ENCODE data around the gene SMOC1. TPM values are rescaled to one million over a fixed set of nuclear protein-coding genes. Genes with fewer than 3 reads are reported as not detected.

Gene SMOC1
- total RNA-seq, 1 donor from 2014 or later: 4.4 TPM

GRCh38 chr14:70002589-70003346 is 123.6 kb downstream of the SMOC1 start:
- no peaks in the 10 kb centered on the region for H3K9me3 ChIP-seq (replicated peaks)
- TF ChIP-seq, protein P1, sequence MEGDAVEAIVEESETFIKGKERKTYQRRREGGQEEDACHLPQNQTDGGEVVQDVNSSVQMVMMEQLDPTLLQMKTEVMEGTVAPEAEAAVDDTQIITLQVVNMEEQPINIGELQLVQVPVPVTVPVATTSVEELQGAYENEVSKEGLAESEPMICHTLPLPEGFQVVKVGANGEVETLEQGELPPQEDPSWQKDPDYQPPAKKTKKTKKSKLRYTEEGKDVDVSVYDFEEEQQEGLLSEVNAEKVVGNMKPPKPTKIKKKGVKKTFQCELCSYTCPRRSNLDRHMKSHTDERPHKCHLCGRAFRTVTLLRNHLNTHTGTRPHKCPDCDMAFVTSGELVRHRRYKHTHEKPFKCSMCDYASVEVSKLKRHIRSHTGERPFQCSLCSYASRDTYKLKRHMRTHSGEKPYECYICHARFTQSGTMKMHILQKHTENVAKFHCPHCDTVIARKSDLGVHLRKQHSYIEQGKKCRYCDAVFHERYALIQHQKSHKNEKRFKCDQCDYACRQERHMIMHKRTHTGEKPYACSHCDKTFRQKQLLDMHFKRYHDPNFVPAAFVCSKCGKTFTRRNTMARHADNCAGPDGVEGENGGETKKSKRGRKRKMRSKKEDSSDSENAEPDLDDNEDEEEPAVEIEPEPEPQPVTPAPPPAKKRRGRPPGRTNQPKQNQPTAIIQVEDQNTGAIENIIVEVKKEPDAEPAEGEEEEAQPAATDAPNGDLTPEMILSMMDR (IDR thresholded peaks at IDR 0.05; ENCODE audit: borderline replicate concordance): no peak
- DNase-seq: no peak
- intact Hi-C loops (cut with micrococcal nuclease): no loop called here
- no peak overlapping the region for H3K4me3 ChIP-seq
- H3K27me3 ChIP-seq (ENCODE audit: low read depth): peaks cover 66% of the 10 kb centered on the region
- no peaks in the 10 kb centered on the region for H3K4me1 ChIP-seq
- no peak overlapping the region for H3K27ac ChIP-seq (replicated peaks)
- no peaks in the 10 kb centered on the region for H3K36me3 ChIP-seq

DNA sequence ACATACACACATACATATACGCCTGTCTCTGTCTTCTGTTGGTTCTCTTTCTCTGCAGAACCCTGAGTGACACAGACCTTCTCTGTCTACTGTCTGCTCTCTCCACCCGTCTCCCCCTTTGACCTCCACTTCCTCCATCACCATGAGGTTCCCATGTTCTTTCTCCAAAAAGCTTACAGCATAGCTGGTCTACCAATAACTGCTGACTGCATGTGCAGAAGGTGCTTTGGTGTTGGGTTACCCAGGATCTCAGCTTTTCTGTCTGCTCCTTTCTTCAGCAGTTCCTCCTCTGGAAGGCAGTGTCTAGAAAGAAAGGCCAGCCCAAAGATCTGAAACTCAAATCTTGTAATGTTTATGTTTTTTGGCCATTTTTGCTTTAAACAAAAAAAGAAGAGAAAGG is 125.6 kb downstream of the SMOC1 start:
- TF ChIP-seq, protein P1 (IDR thresholded peaks at IDR 0.05; ENCODE audit: borderline replicate concordance): no peak

DNA sequence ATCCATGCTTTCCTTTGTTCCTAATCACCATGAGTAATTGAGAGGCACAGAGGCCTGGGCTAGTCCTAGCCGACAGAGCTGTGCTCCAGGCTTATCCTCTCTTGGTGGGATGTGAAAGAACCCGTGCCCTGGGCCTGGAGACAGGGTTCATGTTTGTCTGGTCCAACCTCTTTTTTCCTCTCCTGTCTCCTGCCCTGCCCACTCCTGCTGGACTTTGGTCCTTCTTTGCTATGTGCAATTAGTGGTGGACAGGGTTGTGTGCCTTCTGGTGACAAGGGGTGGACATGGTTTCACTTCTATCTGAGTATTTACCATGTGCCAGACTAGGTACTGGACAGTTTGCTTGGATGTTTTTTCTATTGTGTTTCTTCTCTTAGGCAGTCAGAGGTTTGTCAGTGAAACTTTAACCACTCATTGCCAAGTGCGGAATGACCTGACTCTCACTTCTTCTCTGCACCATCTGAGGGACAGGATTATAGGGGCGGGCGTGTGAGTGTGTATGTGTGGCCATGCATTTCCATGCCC is 126.1 kb downstream of the SMOC1 start:
- Histone ChIP-seq H3K4me1 (no peaks in the 10 kb centered on the region), H3K36me3 (no peaks in the 10 kb centered on the region), H3K27me3 (ENCODE audit: low read depth) (peaks cover 54% of the 10 kb centered on the region), H3K9me3 (replicated peaks) (no peaks in the 10 kb centered on the region), H3K27ac (replicated peaks) (no peak overlapping the region), H3K4me3 (no peak overlapping the region)
- TF ChIP-seq, protein P1 (IDR thresholded peaks at IDR 0.05; ENCODE audit: borderline replicate concordance): no peak
- DNase-seq: no peak
- intact Hi-C loops (cut with micrococcal nuclease): no loop called here

More for the DNA sequence above, 125.6 kb downstream of the SMOC1 start:
- Histone ChIP-seq H3K4me1 (no peaks in the 10 kb centered on the region), H3K36me3 (no peaks in the 10 kb centered on the region), H3K4me3 (no peak overlapping the region), H3K27me3 (ENCODE audit: low read depth) (peaks cover 58% of the 10 kb centered on the region), H3K27ac (replicated peaks) (no peak overlapping the region), H3K9me3 (replicated peaks) (no peaks in the 10 kb centered on the region)
- intact Hi-C loops (cut with micrococcal nuclease): no loop called here
- no peak for DNase-seq

GRCh38 chr14:70006699-70007098 is 127.5 kb downstream of the SMOC1 start:
- Histone ChIP-seq H3K9me3 (replicated peaks) (no peaks in the 10 kb centered on the region), H3K4me3 (no peak overlapping the region), H3K4me1 (no peaks in the 10 kb centered on the region), H3K36me3 (no peaks in the 10 kb centered on the region), H3K27ac (replicated peaks) (no peak overlapping the region), H3K27me3 (ENCODE audit: low read depth) (peaks cover 51% of the 10 kb centered on the region)
- TF ChIP-seq, protein P1 (IDR thresholded peaks at IDR 0.05; ENCODE audit: borderline replicate concordance): no peak
- intact Hi-C loops (cut with micrococcal nuclease): no loop called here
- DNase-seq: no peak

GRCh38 chr14:70008284-70009262 is 129.4 kb downstream of the SMOC1 start:
- no peak for DNase-seq
- no peaks in the 10 kb centered on the region for H3K4me1 ChIP-seq
- H3K27ac ChIP-seq (replicated peaks): no peak overlapping the region
- no peaks in the 10 kb centered on the region for H3K9me3 ChIP-seq (replicated peaks)
- intact Hi-C loops (cut with micrococcal nuclease): no loop called here
- peaks cover 53% of the 10 kb centered on the region for H3K27me3 ChIP-seq (ENCODE audit: low read depth)
- TF ChIP-seq, protein P1 (IDR thresholded peaks at IDR 0.05; ENCODE audit: borderline replicate concordance): no peak
- no peaks in the 10 kb centered on the region for H3K36me3 ChIP-seq
- H3K4me3 ChIP-seq: no peak overlapping the region

Measured in left ventricle myocardium inferior (tissue), 1 donor.